Measurements from ENCODE around the gene PRKCH. TPM values are rescaled to one million over a fixed set of nuclear protein-coding genes. Genes with fewer than 3 reads are reported as not detected.

The PRKCH gene
- total and polyA plus RNA-seq, 9 of the 15 experiments (the other 6 are each of a cell fraction or from before 2014, with no cell fraction given), result 0.61 to 4.4 (median 4.0) TPM

DNA sequence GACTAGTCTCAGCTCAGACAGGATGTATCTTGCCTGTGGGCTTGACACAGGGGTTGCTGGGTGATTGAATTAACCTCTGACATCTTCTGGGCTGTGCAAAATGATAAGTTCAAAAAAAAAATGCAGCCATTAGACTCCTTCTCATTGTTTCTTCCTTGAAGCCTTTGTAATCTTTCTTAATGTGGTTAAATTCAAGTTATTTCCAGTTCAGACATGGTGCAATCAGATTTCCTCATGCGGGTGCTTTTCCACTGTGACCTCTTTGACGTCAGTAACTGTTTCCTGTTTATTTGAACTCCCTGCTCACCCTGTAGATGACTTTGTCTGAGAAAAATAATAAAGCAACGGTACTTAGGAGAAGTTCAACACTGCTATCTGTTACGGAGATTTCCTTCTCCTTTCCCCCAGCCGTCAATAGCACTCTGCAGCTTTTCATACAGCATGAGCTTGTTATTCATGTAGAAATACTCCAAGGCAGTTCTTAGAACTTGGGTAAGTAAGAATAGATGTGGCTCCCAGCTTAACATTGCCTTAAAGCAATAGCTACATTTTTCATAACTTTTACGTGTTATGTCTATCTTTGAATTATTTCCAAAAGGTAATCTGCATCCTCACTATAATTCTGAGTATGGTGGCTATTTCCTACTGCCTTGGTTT, 155.5 kb downstream of the PRKCH start (continued):
- no peak for TF ChIP-seq NR2C2 (CRISPR knock-in tag; IDR thresholded peaks at IDR 0.05)
- TF ChIP-seq NR2C2 (tag; IDR thresholded peaks at IDR 0.05), result peak; percentile 93
- no peak for TF ChIP-seq SAP30 (IDR thresholded peaks at IDR 0.05; ENCODE audit: borderline replicate concordance, insufficient read depth, low read depth, low read length, poor library complexity, severe bottlenecking)
- TF ChIP-seq PYGO2 (tag; IDR thresholded peaks at IDR 0.05), result no peak
- TF ChIP-seq ZNF175 (CRISPR knock-in tag; IDR thresholded peaks at IDR 0.05; ENCODE audit: low read depth), result 0 out of 2 replicates have a peak, but pooled peaks have one; percentile 74
- TF ChIP-seq, protein P1, sequence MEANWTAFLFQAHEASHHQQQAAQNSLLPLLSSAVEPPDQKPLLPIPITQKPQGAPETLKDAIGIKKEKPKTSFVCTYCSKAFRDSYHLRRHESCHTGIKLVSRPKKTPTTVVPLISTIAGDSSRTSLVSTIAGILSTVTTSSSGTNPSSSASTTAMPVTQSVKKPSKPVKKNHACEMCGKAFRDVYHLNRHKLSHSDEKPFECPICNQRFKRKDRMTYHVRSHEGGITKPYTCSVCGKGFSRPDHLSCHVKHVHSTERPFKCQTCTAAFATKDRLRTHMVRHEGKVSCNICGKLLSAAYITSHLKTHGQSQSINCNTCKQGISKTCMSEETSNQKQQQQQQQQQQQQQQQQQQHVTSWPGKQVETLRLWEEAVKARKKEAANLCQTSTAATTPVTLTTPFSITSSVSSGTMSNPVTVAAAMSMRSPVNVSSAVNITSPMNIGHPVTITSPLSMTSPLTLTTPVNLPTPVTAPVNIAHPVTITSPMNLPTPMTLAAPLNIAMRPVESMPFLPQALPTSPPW (CRISPR knock-in tag; IDR thresholded peaks at IDR 0.05), result no peak
- TF ChIP-seq, protein P2, sequence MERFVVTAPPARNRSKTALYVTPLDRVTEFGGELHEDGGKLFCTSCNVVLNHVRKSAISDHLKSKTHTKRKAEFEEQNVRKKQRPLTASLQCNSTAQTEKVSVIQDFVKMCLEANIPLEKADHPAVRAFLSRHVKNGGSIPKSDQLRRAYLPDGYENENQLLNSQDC (CRISPR knock-in tag; IDR thresholded peaks at IDR 0.05), result no peak
- TF ChIP-seq TAF15 (IDR thresholded peaks at IDR 0.05; ENCODE audit: low read depth, low read length), result no peak
- no peak for TF ChIP-seq RCOR1 (IDR thresholded peaks at IDR 0.05; ENCODE audit: borderline replicate concordance in 1 of 2, low read depth in 2 of 2, low read length in 2 of 2)
- TF ChIP-seq, protein P3, sequence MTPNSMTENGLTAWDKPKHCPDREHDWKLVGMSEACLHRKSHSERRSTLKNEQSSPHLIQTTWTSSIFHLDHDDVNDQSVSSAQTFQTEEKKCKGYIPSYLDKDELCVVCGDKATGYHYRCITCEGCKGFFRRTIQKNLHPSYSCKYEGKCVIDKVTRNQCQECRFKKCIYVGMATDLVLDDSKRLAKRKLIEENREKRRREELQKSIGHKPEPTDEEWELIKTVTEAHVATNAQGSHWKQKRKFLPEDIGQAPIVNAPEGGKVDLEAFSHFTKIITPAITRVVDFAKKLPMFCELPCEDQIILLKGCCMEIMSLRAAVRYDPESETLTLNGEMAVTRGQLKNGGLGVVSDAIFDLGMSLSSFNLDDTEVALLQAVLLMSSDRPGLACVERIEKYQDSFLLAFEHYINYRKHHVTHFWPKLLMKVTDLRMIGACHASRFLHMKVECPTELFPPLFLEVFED (CRISPR knock-in tag; conservative IDR thresholded peaks at IDR 0.05), result no peak
- TF ChIP-seq, protein P4, sequence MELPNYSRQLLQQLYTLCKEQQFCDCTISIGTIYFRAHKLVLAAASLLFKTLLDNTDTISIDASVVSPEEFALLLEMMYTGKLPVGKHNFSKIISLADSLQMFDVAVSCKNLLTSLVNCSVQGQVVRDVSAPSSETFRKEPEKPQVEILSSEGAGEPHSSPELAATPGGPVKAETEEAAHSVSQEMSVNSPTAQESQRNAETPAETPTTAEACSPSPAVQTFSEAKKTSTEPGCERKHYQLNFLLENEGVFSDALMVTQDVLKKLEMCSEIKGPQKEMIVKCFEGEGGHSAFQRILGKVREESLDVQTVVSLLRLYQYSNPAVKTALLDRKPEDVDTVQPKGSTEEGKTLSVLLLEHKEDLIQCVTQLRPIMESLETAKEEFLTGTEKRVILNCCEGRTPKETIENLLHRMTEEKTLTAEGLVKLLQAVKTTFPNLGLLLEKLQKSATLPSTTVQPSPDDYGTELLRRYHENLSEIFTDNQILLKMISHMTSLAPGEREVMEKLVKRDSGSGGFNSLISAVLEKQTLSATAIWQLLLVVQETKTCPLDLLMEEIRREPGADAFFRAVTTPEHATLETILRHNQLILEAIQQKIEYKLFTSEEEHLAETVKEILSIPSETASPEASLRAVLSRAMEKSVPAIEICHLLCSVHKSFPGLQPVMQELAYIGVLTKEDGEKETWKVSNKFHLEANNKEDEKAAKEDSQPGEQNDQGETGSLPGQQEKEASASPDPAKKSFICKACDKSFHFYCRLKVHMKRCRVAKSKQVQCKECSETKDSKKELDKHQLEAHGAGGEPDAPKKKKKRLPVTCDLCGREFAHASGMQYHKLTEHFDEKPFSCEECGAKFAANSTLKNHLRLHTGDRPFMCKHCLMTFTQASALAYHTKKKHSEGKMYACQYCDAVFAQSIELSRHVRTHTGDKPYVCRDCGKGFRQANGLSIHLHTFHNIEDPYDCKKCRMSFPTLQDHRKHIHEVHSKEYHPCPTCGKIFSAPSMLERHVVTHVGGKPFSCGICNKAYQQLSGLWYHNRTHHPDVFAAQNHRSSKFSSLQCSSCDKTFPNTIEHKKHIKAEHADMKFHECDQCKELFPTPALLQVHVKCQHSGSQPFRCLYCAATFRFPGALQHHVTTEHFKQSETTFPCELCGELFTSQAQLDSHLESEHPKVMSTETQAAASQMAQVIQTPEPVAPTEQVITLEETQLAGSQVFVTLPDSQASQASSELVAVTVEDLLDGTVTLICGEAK (IDR thresholded peaks at IDR 0.05), result 0 out of 2 replicates have a peak, but pooled peaks have one; percentile 31
- TF ChIP-seq, protein P4 (CRISPR knock-in tag; IDR thresholded peaks at IDR 0.05), result no peak
- TF ChIP-seq ZNF431 (CRISPR knock-in tag; IDR thresholded peaks at IDR 0.05), result no peak
- TF ChIP-seq SMAD4 (CRISPR knock-in tag; conservative IDR thresholded peaks at IDR 0.05), result 0 out of 2 replicates have a peak, but pooled peaks have one; percentile 24
